H1 (cell line): Measurements from ENCODE around the gene FAM169A. TPM values are rescaled to one million over a fixed set of nuclear protein-coding genes. Genes with fewer than 3 reads are reported as not detected.

ENCODE experiments used
- ASH2L ChIP-seq: fragments of 200-600, 300-600 bp; sonication (generic); IDR thresholded peaks from one replicate; pipeline ENCODE4 v1.7.1; 2017; ENCODE audit warnings: low read length
- CTBP2 ChIP-seq: IDR thresholded peaks from 2 replicates; pipeline ENCODE4 v1.7.0; 2011; ENCODE audit warnings: borderline replicate concordance, mild to moderate bottlenecking, moderate library complexity, mixed read lengths, low read length; ENCODE audit not compliant: insufficient read depth, insufficient read length
- KDM4A ChIP-seq: IDR thresholded peaks from one replicate; pipeline ENCODE4 v1.7.1; 2012; ENCODE audit warnings: low read depth, mild to moderate bottlenecking, moderate library complexity, low read length, inconsistent platforms; ENCODE audit not compliant: severe bottlenecking
- KDM5A ChIP-seq: fragments of 200-600 bp; IDR thresholded peaks from 2 replicates; pipeline ENCODE4 v1.7.1; 2012; ENCODE audit warnings: mild to moderate bottlenecking, low read length, inconsistent platforms, mixed read lengths
- MAX ChIP-seq: IDR thresholded peaks from 2 replicates; pipeline ENCODE4 v1.6.1; 2012; ENCODE audit warnings: inconsistent platforms
- NANOG ChIP-seq: IDR thresholded peaks from 2 replicates; pipeline ENCODE4 v1.6.1; 2011; ENCODE audit warnings: low read length, low read depth, mild to moderate bottlenecking, inconsistent platforms; ENCODE audit not compliant: insufficient read depth, poor library complexity, severe bottlenecking
- PHF8 ChIP-seq: fragments of 200-600 bp; sonication (generic); conservative IDR thresholded peaks from 2 replicates; pipeline ENCODE4 v1.7.1; 2012; ENCODE audit warnings: low read depth, mild to moderate bottlenecking, inconsistent platforms, low read length, moderate library complexity
- POU5F1 ChIP-seq: IDR thresholded peaks from 2 replicates; pipeline ENCODE4 v1.6.1; 2011; ENCODE audit warnings: low read depth, mild to moderate bottlenecking, low read length, moderate library complexity
- SIRT6 ChIP-seq: IDR thresholded peaks from one replicate; pipeline ENCODE4 v1.7.1; 2012; ENCODE audit warnings: low read length, inconsistent platforms
- SP1 ChIP-seq: IDR thresholded peaks from 2 replicates; pipeline ENCODE4 v1.6.1; 2011; ENCODE audit warnings: low read depth, low read length
- TAF1 ChIP-seq: IDR thresholded peaks from 2 replicates; pipeline ENCODE4 v1.6.1; 2011; ENCODE audit warnings: mild to moderate bottlenecking, low read depth, low read length
- YY1 ChIP-seq: IDR thresholded peaks from 2 replicates; pipeline ENCODE4 v1.6.1; 2011; ENCODE audit warnings: low read depth, mild to moderate bottlenecking, low read length
- polyA plus RNA-seq, 7 experiments: library from polyadenylated mRNA; depleted of rRNA in 3 of 7; stranded (reverse) in 5 of 7; unstranded in 2 of 7; fragments of >200 nt in 5 of 7; fragments of 200-250 nt in 2 of 7; gene quantifications; 1 replicate in 5 of 7; 2 replicates in 1 of 7; 4 replicates in 1 of 7; pipeline versions ENCODE4 v1.2.1 to v1.2.3, GENCODE V29; 2011 to 2013; ENCODE audit warnings: missing spikeins in 2 of 7, mixed read lengths in 2 of 7
- total RNA-seq: library from RNA; stranded (reverse); fragmentation: NEBNext Ultra II Directional; extraction: Animal tissue kit (Norgen Biotek cat#: 25700); gene quantifications from 2 replicates; pipeline ENCODE4 v1.2.1, GENCODE V29; 2021

FAM169A gene
- total and polyA plus RNA-seq, 2 of the 8 experiments (the other 6 are each of a cell fraction or from before 2014, with no cell fraction given): 12.6 to 83.1 TPM

GRCh38 chr5:74865804-74866595 lies at the start of gene FAM169A (continued):
- TF ChIP-seq KDM4A (peak; percentile 49), ASH2L (no peak), NANOG (no peak), KDM5A (no peak), CTBP2 (no peak), SP1 (no peak), YY1 (peak; percentile 94), POU5F1 (no peak), MAX (peak; percentile 13; the same call in 1 of the 2 replicates), SIRT6 (no peak), PHF8 (peak; percentile 72), TAF1 (peak; percentile 90)
